GM12801 (cell line): ENCODE data around the gene CBX4.

Source experiments
- TF ChIP-seq, protein P1 (sequence below): IDR thresholded peaks from one replicate; pipeline ENCODE4 v1.5.1; 2011; ENCODE audit warnings: control low read depth; ENCODE audit not compliant: insufficient read length; ENCODE audit errors: extremely low read depth

The CBX4 gene

GRCh38 chr17:79864617-79865250 lies 25.5 kb upstream of the CBX4 start:
- TF ChIP-seq, protein P1, sequence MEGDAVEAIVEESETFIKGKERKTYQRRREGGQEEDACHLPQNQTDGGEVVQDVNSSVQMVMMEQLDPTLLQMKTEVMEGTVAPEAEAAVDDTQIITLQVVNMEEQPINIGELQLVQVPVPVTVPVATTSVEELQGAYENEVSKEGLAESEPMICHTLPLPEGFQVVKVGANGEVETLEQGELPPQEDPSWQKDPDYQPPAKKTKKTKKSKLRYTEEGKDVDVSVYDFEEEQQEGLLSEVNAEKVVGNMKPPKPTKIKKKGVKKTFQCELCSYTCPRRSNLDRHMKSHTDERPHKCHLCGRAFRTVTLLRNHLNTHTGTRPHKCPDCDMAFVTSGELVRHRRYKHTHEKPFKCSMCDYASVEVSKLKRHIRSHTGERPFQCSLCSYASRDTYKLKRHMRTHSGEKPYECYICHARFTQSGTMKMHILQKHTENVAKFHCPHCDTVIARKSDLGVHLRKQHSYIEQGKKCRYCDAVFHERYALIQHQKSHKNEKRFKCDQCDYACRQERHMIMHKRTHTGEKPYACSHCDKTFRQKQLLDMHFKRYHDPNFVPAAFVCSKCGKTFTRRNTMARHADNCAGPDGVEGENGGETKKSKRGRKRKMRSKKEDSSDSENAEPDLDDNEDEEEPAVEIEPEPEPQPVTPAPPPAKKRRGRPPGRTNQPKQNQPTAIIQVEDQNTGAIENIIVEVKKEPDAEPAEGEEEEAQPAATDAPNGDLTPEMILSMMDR, result no peak

- TF ChIP-seq, protein P1, result no peak
Observed at GRCh38 chr17:79864147-79864546, 24.9 kb upstream of the CBX4 start.

- TF ChIP-seq, protein P1, result no peak
Observed at GRCh38 chr17:79862771-79863440, 23.7 kb upstream of the CBX4 start.

DNA sequence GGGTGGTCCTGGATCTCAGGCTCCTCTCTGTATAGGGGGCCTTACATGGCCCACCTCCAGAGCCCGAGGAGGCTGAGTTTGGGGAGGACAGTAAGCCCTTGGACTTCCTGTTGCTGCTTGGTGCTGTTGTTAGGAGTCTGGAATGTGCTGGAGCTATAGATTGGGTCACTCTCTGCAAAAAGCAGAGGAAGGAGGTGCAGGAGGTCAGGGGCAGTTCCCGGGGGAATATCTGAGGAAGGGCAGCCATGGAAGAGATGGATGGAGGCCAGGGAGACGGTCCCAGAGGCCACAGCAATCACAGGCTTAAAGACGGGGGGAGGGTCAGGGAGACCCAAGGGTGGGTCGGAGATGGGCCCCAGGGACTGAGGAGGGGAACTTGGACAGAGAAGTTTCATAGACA lies 23.0 kb upstream of the CBX4 start:
- TF ChIP-seq, protein P1, result no peak

- TF ChIP-seq, protein P1, result no peak
Observed at GRCh38 chr17:79861413-79862216, 22.4 kb upstream of the CBX4 start.

GRCh38 chr17:79859676-79860615 lies 20.7 kb upstream of the CBX4 start:
- TF ChIP-seq, protein P1, result no peak
